DMS153 (cell line): ENCODE measurements around the gene CLDN16.

Source experiments
- DNase-seq: peaks from one replicate; lab custom pipeline; 2025; lab: John Stamatoyannopoulos, UW

CLDN16 gene, protein sequence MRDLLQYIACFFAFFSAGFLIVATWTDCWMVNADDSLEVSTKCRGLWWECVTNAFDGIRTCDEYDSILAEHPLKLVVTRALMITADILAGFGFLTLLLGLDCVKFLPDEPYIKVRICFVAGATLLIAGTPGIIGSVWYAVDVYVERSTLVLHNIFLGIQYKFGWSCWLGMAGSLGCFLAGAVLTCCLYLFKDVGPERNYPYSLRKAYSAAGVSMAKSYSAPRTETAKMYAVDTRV

DNA sequence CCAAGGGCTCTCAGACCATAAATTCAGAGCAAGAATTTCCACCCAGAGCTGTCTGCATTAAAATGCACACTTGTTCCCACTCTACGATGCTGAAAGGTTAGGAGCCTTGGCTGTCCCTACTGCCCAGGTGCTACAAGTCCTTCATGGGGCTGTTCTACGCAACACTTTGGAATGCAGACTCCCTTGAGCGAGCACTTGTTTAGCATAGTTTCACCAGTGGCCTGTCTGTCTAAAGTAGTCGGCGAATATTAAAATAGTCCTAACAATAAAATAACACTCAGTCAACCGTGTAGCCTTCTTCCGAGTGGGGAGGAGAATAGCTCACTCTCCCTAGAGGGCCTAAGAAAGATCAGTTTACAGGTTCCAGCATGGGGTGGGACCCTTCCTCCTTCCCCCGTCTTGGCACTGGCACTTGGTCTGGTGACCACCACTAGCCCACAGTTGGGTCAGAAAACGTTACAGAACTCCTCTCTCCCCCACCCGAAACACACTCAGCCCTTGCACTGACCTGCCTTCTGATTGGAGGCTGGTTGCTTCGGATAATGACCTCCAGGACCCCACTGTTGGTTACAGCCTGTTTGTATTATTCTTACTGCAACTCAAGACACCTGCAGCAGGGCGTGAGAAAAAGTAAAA lies at the start of gene CLDN16:
TSS of gene CLDN16 (plus strand) at position 586 of the 636 bp plus-strand sequence. CDS start 167 bp downstream, outside the sequence.
- no peak for DNase-seq

DNA sequence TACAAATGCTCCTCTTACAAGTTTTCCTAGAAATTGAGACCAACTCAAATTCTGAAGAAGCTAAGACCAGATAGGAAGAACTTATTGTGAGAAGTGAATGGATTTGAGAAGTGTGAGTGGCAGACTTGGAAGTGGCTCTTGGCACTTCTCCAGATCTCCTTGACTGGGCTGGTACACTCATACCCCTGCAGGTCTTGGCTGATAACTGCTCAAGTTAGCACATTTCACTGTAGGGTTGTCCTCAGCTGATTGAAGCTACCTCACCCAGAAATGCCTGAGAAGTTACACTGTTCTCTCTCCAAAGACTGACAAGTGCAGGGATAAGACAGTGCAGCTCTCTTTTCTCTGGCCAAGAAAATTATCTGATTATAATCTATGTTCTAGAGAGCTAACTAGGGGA lies 49.2 kb upstream of the CLDN16 start:
- DNase-seq = no peak

DNA sequence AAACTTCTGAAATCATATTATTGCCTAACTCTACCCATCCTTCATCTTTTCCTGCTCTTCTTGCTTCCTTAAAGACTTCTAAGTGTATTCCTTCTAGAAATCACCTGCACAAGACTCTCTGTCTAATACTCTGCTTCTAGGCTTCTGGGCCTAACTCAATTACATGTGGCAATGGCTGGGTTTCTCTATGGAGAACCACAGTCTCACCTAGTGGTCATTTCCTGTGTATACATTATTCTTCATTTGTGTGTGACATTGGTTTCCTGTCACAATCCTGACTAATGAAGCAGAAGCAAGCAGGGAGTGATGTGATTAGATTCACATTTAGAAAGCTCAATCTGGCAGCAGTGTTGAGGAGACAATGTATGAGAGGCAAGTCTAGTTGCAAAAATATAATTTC lies 48.8 kb upstream of the CLDN16 start:
- peak; percentile 25 for DNase-seq

DNA sequence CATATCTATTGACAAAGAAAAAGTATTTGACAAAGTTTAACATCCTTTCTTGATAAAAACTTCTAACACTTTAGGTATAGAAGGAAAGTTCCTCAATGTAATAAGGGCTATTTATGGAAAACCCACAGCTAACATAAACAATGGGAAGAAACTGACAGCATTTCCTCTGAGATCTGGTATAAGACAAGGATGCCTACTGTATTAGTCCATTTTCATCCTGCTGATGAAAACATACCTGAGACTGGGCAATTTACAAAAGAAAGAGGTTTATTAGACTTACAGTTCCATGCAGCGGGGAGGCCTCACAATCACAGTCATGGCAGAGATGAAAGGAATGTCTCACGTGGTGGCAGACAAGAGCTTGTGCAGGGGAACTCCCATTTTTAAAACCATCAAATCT lies 47.9 kb upstream of the CLDN16 start:
- DNase-seq = no peak

DNA sequence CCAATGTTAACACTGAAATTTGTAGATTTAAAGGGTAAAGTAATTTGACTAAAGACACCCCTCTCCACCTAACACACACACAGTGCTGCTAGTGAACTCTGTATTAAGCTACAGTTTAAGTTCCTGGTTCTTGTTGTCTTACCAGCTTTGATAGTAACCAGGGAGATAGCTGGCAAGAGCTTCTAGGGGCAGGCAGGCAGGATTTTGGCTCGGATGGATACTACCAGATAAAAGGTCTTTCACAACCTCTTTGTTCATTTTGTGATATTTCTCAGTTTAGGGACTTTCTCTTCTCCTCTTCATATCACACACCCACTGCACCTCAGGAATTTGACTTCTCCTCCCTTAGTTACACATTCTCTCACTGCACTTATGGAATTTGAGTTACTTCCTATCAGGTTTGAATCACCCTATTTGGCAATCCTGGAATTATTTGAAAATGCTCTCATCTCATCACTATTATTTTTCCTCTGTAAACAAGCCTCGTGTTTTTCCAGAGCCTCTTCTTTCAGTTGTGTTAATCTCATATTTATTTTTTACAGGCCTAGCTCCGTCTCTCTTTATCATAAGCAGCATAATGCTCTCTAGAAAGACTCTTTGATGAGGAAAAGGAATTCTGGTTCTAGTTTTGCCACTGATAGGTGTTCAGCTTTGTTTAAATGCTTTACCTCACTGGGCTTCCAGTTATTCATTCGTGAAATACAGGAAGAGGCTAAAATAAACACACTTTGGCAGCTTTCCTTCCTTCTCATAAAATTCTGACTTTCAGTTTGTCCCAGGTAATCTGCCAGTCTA lies 42.7 kb upstream of the CLDN16 start:
- DNase-seq = peak; percentile 23

DNA sequence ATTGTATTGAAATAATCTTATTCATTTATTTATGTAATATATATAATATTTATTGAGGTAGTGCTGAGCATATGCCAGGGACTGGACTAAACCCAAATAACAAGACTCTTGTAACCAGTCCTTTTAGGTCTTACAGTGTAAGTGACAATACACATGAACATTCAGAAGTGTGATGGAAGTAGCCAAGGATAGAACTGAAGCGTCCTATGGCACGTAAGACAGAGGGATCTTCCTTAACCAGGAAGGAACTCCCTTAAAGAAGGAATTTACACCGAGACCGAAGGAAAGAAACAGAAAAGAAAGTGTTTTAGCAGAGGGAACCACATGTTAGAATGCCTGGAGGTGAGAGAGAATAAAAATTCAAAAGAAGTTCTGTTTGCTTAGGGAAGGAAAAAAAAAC lies 42.1 kb upstream of the CLDN16 start:
- no peak for DNase-seq

DNA sequence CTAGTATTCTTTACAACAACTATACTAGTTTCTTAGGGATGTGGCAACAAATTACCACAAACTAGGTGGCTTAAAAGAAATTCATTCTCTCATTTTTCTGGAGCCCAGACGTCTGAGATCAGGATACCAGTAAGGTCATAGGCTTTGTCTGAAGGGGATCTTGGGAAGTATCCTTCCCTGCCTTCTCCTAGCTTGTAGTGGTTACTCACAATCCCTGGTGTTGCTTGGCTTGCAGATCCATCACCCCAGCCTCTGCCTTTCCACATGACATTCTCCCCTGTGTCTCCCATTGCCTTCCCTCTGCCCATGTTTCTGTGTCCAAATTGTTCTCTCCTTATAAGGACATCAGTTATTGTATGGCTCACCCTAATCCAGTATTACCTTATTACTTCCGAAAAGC lies 41.4 kb upstream of the CLDN16 start:
- no peak for DNase-seq

DNA sequence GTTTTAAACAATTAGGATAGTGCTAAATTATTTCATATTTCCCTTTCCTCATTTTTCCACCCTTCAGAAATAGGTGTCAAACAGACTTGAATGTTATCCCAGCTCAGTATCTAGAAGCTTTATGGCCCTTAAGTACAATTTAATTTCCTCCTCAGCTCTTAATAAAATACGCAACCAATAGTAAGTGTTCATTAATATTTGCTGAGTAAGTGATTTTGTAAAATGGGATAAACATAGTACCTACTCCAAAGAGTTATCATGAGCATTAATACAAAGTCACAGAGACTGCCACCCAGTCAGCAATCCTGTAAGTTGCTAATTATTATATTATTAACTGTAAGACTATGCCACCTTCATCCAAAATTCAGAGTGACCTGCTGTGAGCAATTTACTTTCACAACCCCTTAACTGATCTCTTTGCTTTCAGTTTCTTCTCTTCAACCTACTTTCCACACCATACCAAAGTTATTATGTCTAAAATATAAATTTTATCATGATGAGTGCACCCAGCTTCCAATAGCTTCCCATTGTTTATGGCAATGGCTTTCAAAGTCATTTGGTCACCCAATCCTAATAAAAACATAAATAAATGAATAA lies 35.0 kb upstream of the CLDN16 start:
- no peak for DNase-seq

DNA sequence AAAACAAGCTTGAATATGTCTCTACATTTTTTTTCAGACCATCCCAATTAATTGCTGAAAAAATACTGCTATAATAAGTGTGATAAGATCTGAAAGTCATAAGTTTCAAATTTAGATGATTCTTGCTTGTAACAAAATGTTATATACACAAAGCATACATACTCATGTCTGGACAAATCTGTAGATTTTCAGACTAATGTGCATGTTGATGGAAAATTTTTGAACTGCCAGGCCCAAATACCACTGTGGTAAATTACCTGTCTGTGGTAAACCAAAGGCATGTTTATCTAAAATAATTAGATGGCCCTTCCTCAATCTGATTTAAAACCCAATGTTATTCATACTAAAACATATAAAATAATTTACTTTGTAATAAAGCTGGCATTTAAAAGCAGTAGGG lies 31.7 kb upstream of the CLDN16 start:
- no peak for DNase-seq

DNA sequence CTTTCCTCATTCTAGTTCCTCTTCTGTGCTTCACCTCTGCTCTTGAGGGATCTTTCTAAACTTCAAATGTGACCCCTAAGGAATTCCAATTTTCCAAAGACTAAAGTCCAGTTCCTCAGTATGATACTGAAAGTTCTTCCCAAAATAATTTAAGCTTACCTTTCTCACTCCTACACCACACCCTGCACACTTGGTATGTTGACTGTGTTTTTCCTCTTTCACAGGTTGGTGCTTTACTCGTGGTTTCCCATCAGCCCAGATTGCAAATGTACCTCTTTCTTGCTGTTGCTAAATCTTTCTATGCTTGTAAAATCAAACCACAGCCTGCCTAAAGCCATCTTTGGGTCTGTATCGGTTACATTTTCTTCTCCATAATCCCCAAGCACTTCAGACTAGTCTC lies 30.5 kb upstream of the CLDN16 start:
- DNase-seq = no peak

DNA sequence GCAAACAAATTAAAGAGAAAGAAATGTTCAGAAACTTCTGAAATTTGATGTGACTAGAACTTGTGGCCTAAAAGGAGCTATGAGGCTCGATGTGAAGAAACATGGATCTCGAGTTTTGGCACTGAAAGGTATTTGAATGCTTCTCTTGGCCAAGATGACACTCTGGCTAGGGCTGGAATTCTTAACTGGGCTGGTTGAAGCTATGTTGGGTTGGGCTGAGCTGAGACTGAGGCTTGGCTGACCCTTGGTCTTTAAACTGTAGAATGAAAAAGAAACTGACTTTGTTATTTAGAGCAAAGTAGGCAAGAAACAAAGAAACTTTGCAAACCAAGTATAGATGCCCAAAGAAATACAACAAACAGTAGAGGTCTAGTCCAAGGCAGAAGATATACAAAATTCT lies 28.1 kb upstream of the CLDN16 start:
- no peak for DNase-seq

DNA sequence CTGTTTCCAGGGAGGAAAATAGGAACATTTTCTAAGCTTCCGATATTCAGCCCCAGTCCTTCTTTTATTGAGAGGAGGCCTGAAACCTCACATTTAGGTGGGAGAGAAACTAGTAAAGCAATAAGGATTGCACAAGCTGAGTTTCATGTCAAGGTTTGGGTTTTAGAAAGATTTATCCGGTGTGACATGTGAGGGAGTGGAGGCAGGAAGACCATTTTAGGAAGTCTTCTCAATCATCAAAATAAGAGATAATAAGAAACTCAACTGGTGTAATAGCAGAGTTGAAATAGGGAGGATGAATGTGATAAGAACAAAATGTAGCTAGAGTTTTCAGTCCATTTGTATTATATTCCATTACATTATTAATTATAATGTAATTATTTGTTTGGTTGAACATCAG lies 27.7 kb upstream of the CLDN16 start:
- no peak for DNase-seq

DNA sequence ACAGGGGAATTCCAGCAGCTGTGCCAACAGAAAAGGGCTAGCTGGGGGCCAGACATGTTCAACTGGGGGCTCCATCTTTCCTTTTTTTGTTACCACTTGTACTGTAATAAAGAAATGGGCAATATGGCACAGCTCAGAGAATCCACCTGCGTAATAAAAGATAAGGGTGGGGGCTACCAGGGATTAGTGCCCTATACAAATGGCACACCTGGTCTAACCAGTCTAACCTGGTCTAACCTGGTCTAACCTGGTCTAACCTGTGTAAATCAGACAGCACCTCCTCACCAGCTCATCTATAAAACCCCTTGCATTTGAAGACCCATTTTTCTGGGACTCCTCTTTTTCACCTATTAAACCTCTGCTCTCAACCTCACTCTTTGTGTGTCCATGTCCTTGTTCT lies 26.2 kb upstream of the CLDN16 start:
- DNase-seq = no peak

DNA sequence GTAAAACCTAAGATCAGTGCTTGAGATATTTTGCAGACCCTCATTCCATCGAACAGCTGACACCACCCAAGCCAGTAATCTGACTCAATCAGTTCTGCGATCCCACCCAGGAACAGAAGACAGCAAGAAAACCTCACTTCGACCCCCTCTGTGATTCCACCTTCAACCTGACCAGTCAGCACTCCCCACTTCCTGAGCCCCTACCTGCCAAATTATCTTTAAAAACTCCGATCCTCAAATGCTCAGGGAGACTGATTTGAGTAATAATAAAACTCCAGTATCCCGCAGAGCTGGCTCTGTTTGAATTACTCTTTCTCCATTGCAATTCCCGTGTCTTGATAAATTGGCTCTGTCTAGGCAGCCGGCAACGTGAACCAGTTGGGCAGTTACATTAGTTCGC lies 25.7 kb upstream of the CLDN16 start:
- no peak for DNase-seq

DNA sequence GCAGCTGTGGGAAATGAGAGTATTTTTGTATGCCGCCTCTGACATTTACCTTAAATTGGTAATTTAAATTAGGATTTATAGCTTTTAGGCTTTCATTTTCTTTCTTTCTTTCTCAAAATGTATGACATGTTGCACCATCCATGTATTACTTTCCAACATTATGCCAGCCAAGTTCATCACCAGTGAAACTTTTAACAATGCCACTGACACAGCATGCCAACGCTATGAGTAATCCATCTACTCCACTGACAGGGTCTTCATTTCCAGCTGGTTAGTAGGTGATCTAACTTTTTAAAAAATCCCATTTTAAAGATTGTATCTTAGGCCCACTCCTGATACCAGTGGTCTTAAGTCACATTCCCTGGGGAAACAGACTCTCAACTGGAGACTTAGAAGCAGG lies 21.8 kb upstream of the CLDN16 start:
- DNase-seq = no peak

DNA sequence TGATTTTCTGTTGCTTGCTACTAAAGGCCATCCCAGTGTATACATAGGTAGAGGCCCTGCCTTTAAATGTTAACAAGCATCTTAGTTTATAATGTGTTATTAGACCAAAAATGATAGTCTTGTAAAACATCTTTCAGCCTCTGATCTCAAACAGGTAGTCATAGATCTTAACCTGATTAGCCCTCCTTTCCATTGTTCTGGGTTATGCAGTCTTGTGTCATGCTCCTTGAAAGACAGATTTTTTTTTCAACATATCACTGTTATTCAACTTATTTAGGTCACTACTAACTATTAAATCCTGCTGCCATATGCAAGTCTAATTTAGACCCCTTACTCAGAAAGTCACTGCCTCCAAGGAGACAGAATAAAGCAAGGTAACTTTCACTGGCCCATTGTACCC lies 19.1 kb upstream of the CLDN16 start:
- DNase-seq = no peak

DNA sequence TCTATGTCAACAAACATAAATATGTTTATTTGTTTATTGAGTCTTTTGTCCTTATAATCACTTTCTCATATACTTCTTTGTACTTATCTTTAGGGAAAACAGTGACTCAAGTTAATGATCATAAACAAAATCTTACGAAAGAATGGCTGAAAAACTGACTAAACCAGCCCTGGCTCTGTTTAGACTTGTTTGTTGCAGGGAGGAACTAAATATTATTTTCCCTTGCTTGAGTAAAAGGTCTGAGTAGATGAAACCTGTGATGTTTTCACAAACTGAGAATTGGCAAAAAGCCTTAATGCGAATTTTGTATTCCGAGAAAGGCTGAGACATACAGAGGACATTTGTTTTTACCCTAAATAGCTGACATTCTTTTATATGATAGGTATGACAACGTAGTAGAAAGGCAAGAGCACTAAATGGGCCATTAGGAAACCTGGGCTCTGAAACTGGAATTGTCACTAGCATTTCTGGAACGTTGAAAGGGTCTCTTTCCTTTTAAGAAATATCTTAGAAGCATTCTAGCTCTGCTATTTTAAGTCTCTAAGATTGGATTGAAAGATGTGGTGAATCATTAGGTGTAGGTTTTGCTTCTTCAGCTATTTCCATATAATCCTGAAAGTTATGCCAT lies 18.2 kb upstream of the CLDN16 start:
- DNase-seq = no peak

DNA sequence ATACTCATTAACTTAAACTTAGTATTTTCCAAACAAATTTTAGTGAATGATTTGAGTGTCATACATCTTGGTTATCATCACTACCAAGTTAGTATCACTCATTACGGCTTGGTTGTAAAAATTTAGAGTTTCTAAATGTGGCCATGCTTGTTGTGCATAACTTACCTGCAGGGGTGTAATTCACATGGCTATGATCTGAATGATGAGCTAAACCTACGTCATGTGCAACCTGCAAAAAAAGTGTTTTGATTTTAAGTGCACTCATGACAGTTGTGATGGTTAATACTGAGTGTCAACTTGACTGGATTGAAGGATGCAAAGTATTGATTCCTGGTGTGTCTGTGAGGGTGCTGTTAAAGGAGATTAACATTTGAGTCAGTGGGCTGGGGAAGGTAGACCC lies 17.6 kb upstream of the CLDN16 start:
- no peak for DNase-seq

DNA sequence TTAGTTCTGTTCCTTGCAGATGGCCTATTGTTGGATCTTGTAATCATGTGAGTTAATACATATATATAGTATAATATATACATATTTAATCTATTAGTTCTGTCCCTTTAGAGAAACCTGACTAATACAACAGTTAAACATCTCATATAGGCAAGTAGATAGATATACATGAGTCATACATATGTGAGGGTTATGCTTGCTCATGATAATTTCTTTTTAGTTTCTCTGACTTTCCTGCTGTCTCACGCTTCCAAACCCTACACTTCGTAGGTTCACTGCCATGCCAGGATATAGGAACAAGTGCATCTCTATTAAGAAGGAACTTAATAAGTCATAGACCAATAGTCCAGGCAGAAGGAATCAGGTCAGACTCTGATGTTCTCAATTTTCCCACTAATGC lies 16.8 kb upstream of the CLDN16 start:
- no peak for DNase-seq

DNA sequence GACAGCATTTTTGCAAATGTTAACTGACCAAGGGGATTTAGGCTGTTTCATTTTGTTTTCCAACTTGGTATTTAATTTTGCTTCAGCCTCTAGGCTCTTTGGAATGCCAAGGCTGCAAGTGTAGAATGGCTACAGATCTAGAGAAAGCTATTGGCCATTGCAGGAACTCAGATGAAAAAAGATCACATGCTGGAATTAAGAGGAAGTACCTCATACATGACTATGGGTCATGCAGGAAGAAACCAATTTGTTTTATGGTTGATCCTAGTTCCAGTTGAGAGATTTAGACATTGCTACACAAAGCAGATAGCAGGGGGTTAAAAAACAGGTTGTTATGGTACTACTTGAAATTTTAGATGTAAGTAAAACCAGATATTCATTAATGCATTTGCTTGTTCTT lies 12.7 kb upstream of the CLDN16 start:
- DNase-seq = no peak

DNA sequence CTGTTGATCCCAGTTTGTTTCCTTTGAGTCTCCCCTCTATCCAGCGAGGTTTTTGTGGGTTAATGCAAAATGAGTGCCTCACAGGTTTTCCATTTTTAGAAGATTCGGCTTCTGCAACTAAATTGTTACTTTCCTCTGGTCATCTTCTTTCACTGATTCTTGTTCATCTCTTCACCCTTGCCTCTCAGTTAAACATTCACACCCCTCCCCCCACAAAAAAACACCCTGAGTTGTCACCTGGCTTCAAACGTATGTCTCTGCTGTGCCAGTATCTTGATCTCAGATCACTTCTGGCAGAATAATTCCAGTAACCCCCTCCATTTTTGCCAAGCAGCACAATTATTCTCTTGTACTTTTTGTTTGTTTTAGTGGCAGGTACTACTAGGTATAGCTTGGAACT lies 12.3 kb upstream of the CLDN16 start:
- DNase-seq = no peak

DNA sequence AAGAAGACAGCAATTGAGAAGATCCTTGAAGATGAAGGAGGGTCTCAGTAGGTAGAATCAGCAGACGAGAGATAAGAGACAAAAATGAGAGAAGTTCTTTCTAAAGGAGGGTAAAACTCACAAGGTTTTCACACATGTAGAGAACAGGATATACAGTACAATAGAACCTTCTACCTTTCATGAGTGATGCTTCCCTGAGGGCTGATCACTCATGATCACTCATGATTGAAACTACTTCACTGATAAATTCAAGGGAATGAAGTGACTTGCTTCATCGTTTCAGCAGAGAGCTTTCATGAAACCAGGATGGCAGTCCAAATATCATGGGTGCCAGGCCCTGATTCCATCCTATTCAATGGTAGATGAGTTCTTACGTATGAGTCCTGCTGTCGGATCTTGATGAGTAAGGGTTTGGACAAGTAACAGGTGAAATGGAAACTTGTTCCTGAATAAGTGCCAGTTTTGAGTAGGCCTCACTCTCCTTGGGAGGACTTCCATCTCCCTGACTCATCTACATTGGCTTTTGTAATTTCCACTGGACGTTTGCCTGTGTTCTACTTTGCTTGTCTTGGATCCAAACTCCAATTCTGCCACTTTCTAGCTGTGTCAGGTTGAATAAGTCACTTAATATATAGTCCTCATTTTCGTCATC lies 9.6 kb upstream of the CLDN16 start:
- no peak for DNase-seq
